Transverse colon (tissue), 4 donors: Measurements from ENCODE around the gene DGKZ. TPM values are rescaled to one million over a fixed set of nuclear protein-coding genes. Genes with fewer than 3 reads are reported as not detected.

Source experiments
- DNase-seq: peaks from one replicate; pipeline ENCODE4 v3.0.0-alpha.2; 2019
- H3K27ac ChIP-seq, 4 donors: fragments of 200-600 bp; sonication (generic); 2 replicates each; pipeline ENCODE4 v1.5.1; 2016 to 2018; ENCODE audit warnings: inconsistent platforms in 4 of 4
- H3K27me3 ChIP-seq: fragments of 200-600 bp; sonication (generic); 2 replicates; pipeline ENCODE4 v1.5.1; 2017; ENCODE audit warnings: inconsistent platforms
- H3K36me3 ChIP-seq, 4 donors: fragments of 200-600 bp; sonication (generic); 2 replicates each; pipeline ENCODE4 v1.5.1; 2017 to 2019; ENCODE audit warnings: inconsistent platforms in 4 of 4
- H3K4me1 ChIP-seq, 4 donors: fragments of 200-600 bp; sonication (generic); 2 replicates each; pipeline ENCODE4 v1.5.1; 2017 to 2020; ENCODE audit warnings: inconsistent platforms in 4 of 4
- H3K4me3 ChIP-seq, 4 donors: fragments of 200-600 bp; sonication (generic); 1 replicate in 1 of 4; 2 replicates in 3 of 4; pipeline versions ENCODE4 v1.5.1 to v1.6.1; 2017 to 2019; ENCODE audit warnings: inconsistent platforms in 4 of 4
- H3K9me3 ChIP-seq, 2 donors: fragments of 200-600 bp; sonication (generic); 2 replicates each; pipeline ENCODE4 v1.5.1; 2017 to 2019; ENCODE audit warnings: inconsistent platforms in 2 of 2
- CTCF ChIP-seq, 5 experiments: fragments of 200-600 bp in 3 of 5; fragments of 450-650 bp in 2 of 5; sonication (generic) in 3 of 5; IDR thresholded peaks; 1 replicate in 2 of 5; 2 replicates in 3 of 5; pipeline ENCODE4 v1.5.1; 2016 to 2017; ENCODE audit warnings: antibody characterized with exemption in 5 of 5, inconsistent platforms in 3 of 5, mild to moderate bottlenecking in 2 of 5, moderate library complexity in 1 of 5
- EP300 ChIP-seq: sonication (generic); formaldehyde crosslinking; IDR thresholded peaks from one replicate; pipeline ENCODE4 v1.6.1; 2017; ENCODE audit warnings: antibody characterized with exemption, low read depth
- POLR2A ChIP-seq: fragments of 450-650 bp; IDR thresholded peaks from one replicate; pipeline ENCODE4 v1.6.1; 2016; ENCODE audit warnings: antibody characterized with exemption, mild to moderate bottlenecking, moderate library complexity
- POLR2AphosphoS5 ChIP-seq, 3 donors: sonication (generic); formaldehyde crosslinking; IDR thresholded peaks; one replicate each; pipeline ENCODE4 v1.6.1; 2016; ENCODE audit warnings: antibody characterized with exemption in 3 of 3
- WGBS, 2 donors: methylation state at CpG; one replicate each; pipeline ENCODE4 v1.1.5; 2018; ENCODE audit warnings: low coverage in 1 of 2; 5-methylcytosine and 5-hydroxymethylcytosine counted together
- in situ Hi-C, 4 donors: fragments of 200-750 bp; cut with MboI; loops; one replicate each; pipeline versions ENCODE4 v1.15.0 to v1.15.1; 2017; ENCODE audit warnings: low sequenced_read_pairs in 3 of 4, low pct_ligation_motif_present in 1 of 4, low pct_unique_long_range_greater_than_20kb in 1 of 4
- intact Hi-C: fragments of 100-400 bp; cut with DNase I; formaldehyde crosslinking; loops from one replicate; pipeline ENCODE4 v1.15.1; 2023; ENCODE audit warnings: low total_unique reads
- total RNA-seq, 4 donors: library from RNA; depleted of rRNA; stranded (reverse); fragments of >200 nt; gene quantifications; one replicate each; pipeline ENCODE4 v1.1.0, GENCODE V29; 2016

The DGKZ gene
- total RNA-seq, 4 donors from 2014 or later, result 56.4 to 105 (median 67.7) TPM

- Histone ChIP-seq H3K27ac (no peak overlapping the region), H3K4me3 (no peak overlapping the region), H3K4me1 (peaks cover 0 to 8% (median 3%) of the 10 kb centered on the region in 4 donors), H3K9me3 (no peaks in the 10 kb centered on the region), H3K27me3 (no peaks in the 10 kb centered on the region), H3K36me3 (peaks cover 0 to 26% (median 7%) of the 10 kb centered on the region in 4 donors)
- intact Hi-C loops, result no loop called here
- in situ Hi-C loops, result loop anchor here in 1 of 4 donors (25.0 kb wide), 1 partner anchor 116 kb away; no protein-coding TSS in a partner anchor
- 91 to 100% methylated on average over 2 to 8 of the region's 8 CpGs for WGBS, 2 donors
- no peak for DNase-seq
- TF ChIP-seq EP300 (no peak), POLR2AphosphoS5 (IDR thresholded peaks at IDR 0.05) (no peak)
Observed at GRCh38 chr11:46421257-46421880, 74.1 kb downstream of the DGKZ start.

GRCh38 chr11:46422588-46422987 is 75.3 kb downstream of the DGKZ start:
- Histone ChIP-seq H3K4me3 (no peak overlapping the region), H3K4me1 (peaks cover 0 to 8% (median 3%) of the 10 kb centered on the region in 4 donors), H3K27ac (no peak overlapping the region), H3K27me3 (no peaks in the 10 kb centered on the region), H3K36me3 (peaks cover 0 to 23% (median 2%) of the 10 kb centered on the region in 4 donors), H3K9me3 (no peaks in the 10 kb centered on the region)
- intact Hi-C loops, result no loop called here
- TF ChIP-seq EP300, result no peak
- TF ChIP-seq CTCF (IDR thresholded peaks at IDR 0.05), result no peak
- TF ChIP-seq POLR2AphosphoS5 (IDR thresholded peaks at IDR 0.05), result no peak
- no peak for TF ChIP-seq POLR2A
- WGBS, 2 donors, result 32 to 38% methylated on average over 7 of the region's 7 CpGs
- no peak for DNase-seq
- in situ Hi-C loops, result loop anchor here in 1 of 4 donors (25.0 kb wide), 1 partner anchor 115 kb away; no protein-coding TSS in a partner anchor

- in situ Hi-C loops, result no loop called here
- intact Hi-C loops, result no loop called here
- peaks cover 0 to 20% (median 1%) of the 10 kb centered on the region in 4 donors for H3K36me3 ChIP-seq
Observed at GRCh38 chr11:46426233-46426991, 79.1 kb downstream of the DGKZ start.

GRCh38 chr11:46427364-46427763 is 80.1 kb downstream of the DGKZ start:
- intact Hi-C loops, result no loop called here
- Histone ChIP-seq H3K27me3 (no peaks in the 10 kb centered on the region), H3K36me3 (peaks cover 0 to 25% (median 3%) of the 10 kb centered on the region in 4 donors), H3K4me1 (peaks cover 0 to 7% (median 3%) of the 10 kb centered on the region in 4 donors), H3K4me3 (no peak overlapping the region), H3K9me3 (no peaks in the 10 kb centered on the region), H3K27ac (no peak overlapping the region)
- in situ Hi-C loops, result no loop called here
- TF ChIP-seq CTCF (IDR thresholded peaks at IDR 0.05) (no peak), POLR2A (no peak), POLR2AphosphoS5 (IDR thresholded peaks at IDR 0.05) (no peak), EP300 (no peak)
- no peak for DNase-seq
- WGBS, 2 donors, result 91% methylated on average over 9 of the region's 9 CpGs; no CpG with 5 or more reads in 1 of the 2 donors

More at GRCh38 chr11:46426233-46426991, 79.1 kb downstream of the DGKZ start:
- no peaks in the 10 kb centered on the region for H3K27me3 ChIP-seq
- TF ChIP-seq POLR2AphosphoS5 (IDR thresholded peaks at IDR 0.05) (no peak), EP300 (no peak), CTCF (IDR thresholded peaks at IDR 0.05) (no peak), POLR2A (no peak)
- no peak for DNase-seq
- H3K27ac ChIP-seq, result no peak overlapping the region
- 93 to 100% methylated on average over 4 of the region's 4 CpGs for WGBS, 2 donors
- H3K4me3 ChIP-seq, result no peak overlapping the region
- no peaks in the 10 kb centered on the region for H3K9me3 ChIP-seq
- peaks cover 0 to 8% (median 3%) of the 10 kb centered on the region in 4 donors for H3K4me1 ChIP-seq
